Smooth muscle cell (in vitro differentiated cells): ENCODE results near the gene FURIN. TPM values are rescaled to one million over a fixed set of nuclear protein-coding genes. Genes with fewer than 3 reads are reported as not detected.
A peak's percentile ranks its signal among the peaks of the same experiment; 100 is the strongest.

ENCODE experiments used
- DNase-seq: peaks from one replicate; lab custom pipeline; 2025; ENCODE audit not compliant: unreplicated experiment; lab: John Stamatoyannopoulos, UW
- H2AFZ ChIP-seq: fragments of 200-600 bp; sonication (generic); 2 replicates; pipeline ENCODE4 v1.6.0; 2016; ENCODE audit warnings: antibody characterized with exemption, low read depth, mild to moderate bottlenecking
- H3F3A ChIP-seq: fragments of 200-600 bp; sonication (generic); 2 replicates; pipeline ENCODE4 v1.6.0; 2017; ENCODE audit warnings: antibody characterized with exemption, low read depth
- H3K27ac ChIP-seq: fragments of 200-600 bp; sonication (generic); 2 replicates; pipeline ENCODE4 v1.5.1; 2016; ENCODE audit warnings: low read depth, mild to moderate bottlenecking
- H3K27me3 ChIP-seq: fragments of 200-600 bp; sonication (generic); 2 replicates; pipeline ENCODE4 v1.6.1; 2016; ENCODE audit warnings: low read depth, mild to moderate bottlenecking
- H3K36me3 ChIP-seq: fragments of 200-600 bp; sonication (generic); 2 replicates; pipeline ENCODE4 v1.5.1; 2016; ENCODE audit warnings: low read depth
- H3K4me1 ChIP-seq: fragments of 200-600 bp; sonication (generic); 2 replicates; pipeline ENCODE4 v1.5.1; 2016; ENCODE audit warnings: low read depth
- H3K4me2 ChIP-seq: fragments of 200-600 bp; sonication (generic); 2 replicates; pipeline ENCODE4 v1.6.0; 2016; ENCODE audit warnings: mild to moderate bottlenecking
- H3K4me3 ChIP-seq: fragments of 200-600 bp; sonication (generic); 2 replicates; pipeline ENCODE4 v1.5.1; 2016; ENCODE audit warnings: mild to moderate bottlenecking
- H3K79me2 ChIP-seq: fragments of 200-600 bp; sonication (generic); 2 replicates; pipeline ENCODE4 v1.6.0; 2016; ENCODE audit warnings: low read depth, mild to moderate bottlenecking
- H3K9ac ChIP-seq: fragments of 200-600 bp; sonication (generic); 2 replicates; pipeline ENCODE4 v1.6.0; 2016; ENCODE audit warnings: low read depth
- H3K9me3 ChIP-seq: fragments of 200-600 bp; sonication (generic); replicated peaks from 2 replicates; pipeline ENCODE4 v1.5.1; 2016; ENCODE audit warnings: low read depth
- H4K20me1 ChIP-seq: fragments of 200-600 bp; sonication (generic); 2 replicates; pipeline ENCODE4 v1.6.0; 2016; ENCODE audit warnings: low read depth
- CTCF ChIP-seq: fragments of 200-600 bp; sonication (generic); IDR thresholded peaks from 2 replicates; pipeline ENCODE4 v1.5.1; 2017; ENCODE audit warnings: borderline replicate concordance, mild to moderate bottlenecking, antibody characterized with exemption; ENCODE audit not compliant: insufficient read depth, poor library complexity, severe bottlenecking
- WGBS: methylation state at CpG from one replicate; pipeline ENCODE4 v1.1.7; 2016; ENCODE audit warnings: low lambda C conversion rate; 5-methylcytosine and 5-hydroxymethylcytosine counted together
- polyA plus RNA-seq: library from polyadenylated mRNA; unstranded; fragments of >200 nt; fragmentation: Nextera tagmentation; extraction: Ambion mirVana; gene quantifications from 2 replicates; pipeline ENCODE4 v1.2.1, GENCODE V29; 2016
- total RNA-seq: library from RNA; depleted of rRNA; stranded (reverse); fragments of >200 nt; gene quantifications from 2 replicates; pipeline ENCODE4 v1.2.3, GENCODE V29; 2014

The FURIN gene
- total and polyA plus RNA-seq, 2 experiments from 2014 or later = 66.0 to 113 TPM

DNA sequence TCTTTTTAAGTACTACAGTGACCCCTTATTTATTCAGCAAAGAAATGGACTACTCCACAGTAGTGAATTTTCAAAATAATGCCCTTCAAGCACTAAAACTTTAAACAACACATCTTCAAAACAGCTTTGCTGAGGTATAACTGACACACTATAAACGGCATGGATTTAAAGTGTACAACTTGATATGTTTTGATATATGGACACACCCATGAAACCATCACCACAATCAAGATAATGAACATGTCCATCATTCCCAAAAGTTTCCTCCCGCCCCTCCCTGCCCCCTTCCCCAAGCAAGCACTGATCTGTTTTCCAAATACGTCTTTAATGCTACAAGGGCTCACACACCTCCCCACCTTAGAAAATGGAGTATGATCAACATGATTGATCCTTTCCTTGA lies 1.6 kb upstream of the FURIN start:
- Histone ChIP-seq H2AFZ (no peak overlapping the region), H3K79me2 (peaks cover 9% of the 10 kb centered on the region), H3K4me3 (no peak overlapping the region), H3K27me3 (no peaks in the 10 kb centered on the region), H3K4me1 (peaks cover 28% of the 10 kb centered on the region), H3F3A (peaks cover 24% of the 10 kb centered on the region), H4K20me1 (no peaks in the 10 kb centered on the region), H3K9me3 (no peaks in the 10 kb centered on the region), H3K9ac (no peak overlapping the region), H3K27ac (no peak overlapping the region), H3K4me2 (no peak overlapping the region), H3K36me3 (no peaks in the 10 kb centered on the region)
- WGBS = 93% methylated on average over 3 of the region's 3 CpGs
- TF ChIP-seq CTCF = no peak
- no peak for DNase-seq

GRCh38 chr15:90869140-90869541 lies 753 bp downstream of the FURIN start:
- no peak overlapping the region for H3K4me3 ChIP-seq
- peaks cover 37% of the 10 kb centered on the region for H3F3A ChIP-seq
- H3K9me3 ChIP-seq = no peaks in the 10 kb centered on the region
- no peak for DNase-seq
- no peak overlapping the region for H3K9ac ChIP-seq
- peak overlapping the region; percentile 92 for H3K4me2 ChIP-seq
- H4K20me1 ChIP-seq = peaks cover 12% of the 10 kb centered on the region
- no peaks in the 10 kb centered on the region for H3K36me3 ChIP-seq
- peak overlapping the region; percentile 91 for H3K27ac ChIP-seq
- peaks cover 49% of the 10 kb centered on the region for H3K4me1 ChIP-seq
- no peak for TF ChIP-seq CTCF
- H3K79me2 ChIP-seq = peaks cover 22% of the 10 kb centered on the region
- no peaks in the 10 kb centered on the region for H3K27me3 ChIP-seq
- H2AFZ ChIP-seq = no peak overlapping the region

GRCh38 chr15:90869601-90870353 lies 1.4 kb downstream of the FURIN start:
- peaks cover 28% of the 10 kb centered on the region for H3K79me2 ChIP-seq
- no peak for DNase-seq
- no peaks in the 10 kb centered on the region for H3K9me3 ChIP-seq
- H3K36me3 ChIP-seq = no peaks in the 10 kb centered on the region
- H3K4me3 ChIP-seq = no peak overlapping the region
- H3K9ac ChIP-seq = no peak overlapping the region
- H3K4me1 ChIP-seq = peaks cover 55% of the 10 kb centered on the region
- no peaks in the 10 kb centered on the region for H3K27me3 ChIP-seq
- TF ChIP-seq CTCF = no peak
- H3K4me2 ChIP-seq = peak overlapping the region; percentile 92
- H2AFZ ChIP-seq = no peak overlapping the region
- H3K27ac ChIP-seq = peak overlapping the region; percentile 91
- 27% methylated on average over 9 of the region's 9 CpGs for WGBS
- peaks cover 36% of the 10 kb centered on the region for H3F3A ChIP-seq
- peaks cover 18% of the 10 kb centered on the region for H4K20me1 ChIP-seq
